Measurements from ENCODE around the gene TMEM14C.

- TF ChIP-seq KDM5A (IDR thresholded peaks at IDR 0.05) (no peak), RARB (CRISPR knock-in tag; IDR thresholded peaks at IDR 0.05) (no peak)
Observed at GRCh38 chr6:10692965-10693538, 29.8 kb upstream of the TMEM14C start.

Measured in A549 (cell line).